ENCODE results near the gene LAMA2.

DNA sequence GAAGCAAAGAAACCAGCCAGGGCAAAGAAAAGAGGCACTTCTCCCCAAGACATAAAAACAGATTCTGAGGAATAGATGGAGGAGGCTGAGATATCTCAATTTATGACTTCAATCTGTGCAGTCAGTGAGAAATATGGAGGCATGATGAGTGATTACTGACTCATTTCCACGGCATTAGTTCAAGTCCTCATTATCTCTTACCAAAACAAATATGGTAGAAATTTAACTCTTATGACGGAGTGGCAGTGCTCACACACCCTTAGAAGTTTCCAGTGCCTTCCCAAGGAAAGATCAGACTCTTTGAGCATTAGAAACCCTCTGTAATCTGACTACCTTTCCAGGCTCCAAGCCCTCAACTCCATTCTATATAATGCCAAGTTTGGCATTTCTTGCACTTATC, 463.0 kb downstream of the LAMA2 start:
- TF ChIP-seq, protein P1, sequence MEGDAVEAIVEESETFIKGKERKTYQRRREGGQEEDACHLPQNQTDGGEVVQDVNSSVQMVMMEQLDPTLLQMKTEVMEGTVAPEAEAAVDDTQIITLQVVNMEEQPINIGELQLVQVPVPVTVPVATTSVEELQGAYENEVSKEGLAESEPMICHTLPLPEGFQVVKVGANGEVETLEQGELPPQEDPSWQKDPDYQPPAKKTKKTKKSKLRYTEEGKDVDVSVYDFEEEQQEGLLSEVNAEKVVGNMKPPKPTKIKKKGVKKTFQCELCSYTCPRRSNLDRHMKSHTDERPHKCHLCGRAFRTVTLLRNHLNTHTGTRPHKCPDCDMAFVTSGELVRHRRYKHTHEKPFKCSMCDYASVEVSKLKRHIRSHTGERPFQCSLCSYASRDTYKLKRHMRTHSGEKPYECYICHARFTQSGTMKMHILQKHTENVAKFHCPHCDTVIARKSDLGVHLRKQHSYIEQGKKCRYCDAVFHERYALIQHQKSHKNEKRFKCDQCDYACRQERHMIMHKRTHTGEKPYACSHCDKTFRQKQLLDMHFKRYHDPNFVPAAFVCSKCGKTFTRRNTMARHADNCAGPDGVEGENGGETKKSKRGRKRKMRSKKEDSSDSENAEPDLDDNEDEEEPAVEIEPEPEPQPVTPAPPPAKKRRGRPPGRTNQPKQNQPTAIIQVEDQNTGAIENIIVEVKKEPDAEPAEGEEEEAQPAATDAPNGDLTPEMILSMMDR (IDR thresholded peaks at IDR 0.05; ENCODE audit: insufficient read depth, low read depth, low read length), result no peak
- no peak for TF ChIP-seq EZH2 (IDR thresholded peaks at IDR 0.05; ENCODE audit: insufficient read depth, low read length)
